Effector memory CD8-positive, alpha-beta T cell (primary cell): ENCODE data around the gene SYCN.
A peak's percentile ranks its signal among the peaks of the same experiment; 100 is the strongest.
"Not testable (repeated sequence)": the region's sequence is repeated elsewhere in the genome, so short reads cannot be mapped to it uniquely, and the experiment has no call there.

Experiments used
- ATAC-seq: fragments of 150-1000 bp; cut with Tn5 transposase; replicated peaks from 2 replicates; pipeline ENCODE4 v1.10.0; 2021; ENCODE audit warnings: mild to moderate bottlenecking, moderate library complexity
- DNase-seq, 3 experiments: peaks; one replicate each; pipeline ENCODE4 v3.0.0; 2021
- H3K27ac Mint-ChIP-seq, 2 donors: one replicate each; pipeline ENCODE4 v1.8.0; 2022; ENCODE audit warnings: mild to moderate bottlenecking in 2 of 2, mixed read lengths in 2 of 2, moderate library complexity in 2 of 2
- H3K27me3 Mint-ChIP-seq, 2 donors: one replicate each; pipeline ENCODE4 v1.8.0; 2022; ENCODE audit warnings: mixed read lengths in 2 of 2
- H3K36me3 Mint-ChIP-seq: one replicate; pipeline ENCODE4 v1.8.0; 2022; ENCODE audit warnings: mild to moderate bottlenecking, moderate library complexity, mixed read lengths; ENCODE audit not compliant: insufficient read depth
- H3K4me1 Mint-ChIP-seq, 2 donors: one replicate each; pipeline ENCODE4 v1.8.0; 2022; ENCODE audit warnings: low read depth in 2 of 2, mixed read lengths in 2 of 2
- H3K4me3 Mint-ChIP-seq, 2 donors: one replicate each; pipeline ENCODE4 v1.8.0; 2022; ENCODE audit warnings: mild to moderate bottlenecking in 2 of 2, mixed read lengths in 2 of 2, moderate library complexity in 2 of 2
- H3K9me3 Mint-ChIP-seq, 2 donors: one replicate each; pipeline ENCODE4 v1.8.0; 2022; ENCODE audit warnings: mixed read lengths in 2 of 2
- total RNA-seq, 9 experiments: gene quantifications; one replicate each; lab custom pipeline; 2026; lab: John Stamatoyannopoulos, UW

Gene SYCN, protein sequence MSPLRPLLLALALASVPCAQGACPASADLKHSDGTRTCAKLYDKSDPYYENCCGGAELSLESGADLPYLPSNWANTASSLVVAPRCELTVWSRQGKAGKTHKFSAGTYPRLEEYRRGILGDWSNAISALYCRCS
- total RNA-seq = 0 reads per million in 9 experiments

DNA sequence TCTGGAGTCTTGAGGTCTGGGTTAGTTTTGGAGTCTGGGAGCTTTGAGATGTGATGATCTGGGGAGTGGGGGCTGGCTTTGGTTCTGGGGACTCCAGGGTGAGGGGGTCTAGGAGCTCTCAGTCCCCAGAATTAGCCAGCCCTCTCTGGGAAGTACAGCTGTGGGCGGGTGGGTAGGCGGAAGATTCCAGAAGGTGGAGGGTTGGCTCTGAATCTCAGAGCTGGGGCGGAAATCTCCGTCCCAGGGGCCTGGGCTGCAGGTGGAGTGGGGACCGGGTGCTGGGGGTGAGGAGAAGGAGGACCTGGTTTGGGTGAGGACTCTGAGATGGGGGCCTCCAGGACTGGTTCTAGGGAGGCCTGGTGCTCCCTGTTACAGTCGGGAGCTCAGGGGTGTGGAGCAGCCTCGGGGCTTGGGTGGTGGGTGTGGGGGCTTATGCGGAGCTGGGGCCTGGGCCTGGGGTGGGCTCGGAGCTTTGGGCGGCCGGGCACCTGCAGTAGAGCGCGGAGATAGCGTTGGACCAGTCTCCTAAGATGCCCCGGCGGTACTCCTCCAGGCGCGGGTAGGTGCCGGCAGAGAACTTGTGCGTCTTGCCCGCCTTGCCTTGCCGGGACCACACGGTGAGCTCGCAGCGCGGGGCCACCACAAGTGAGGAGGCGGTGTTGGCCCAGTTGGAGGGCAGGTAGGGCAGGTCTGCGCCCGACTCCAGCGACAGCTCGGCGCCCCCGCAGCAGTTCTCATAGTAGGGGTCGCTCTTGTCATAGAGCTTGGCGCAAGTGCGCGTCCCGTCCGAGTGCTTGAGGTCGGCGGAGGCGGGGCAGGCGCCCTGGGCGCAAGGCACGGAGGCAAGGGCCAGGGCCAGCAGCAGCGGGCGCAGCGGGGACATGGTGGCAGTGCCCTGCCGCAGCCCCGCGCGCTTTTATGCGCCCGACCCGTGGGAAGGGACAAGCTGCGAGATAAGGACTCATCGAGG, at the start of gene SYCN:
TSS of gene SYCN (minus strand) at position 892 of the 970 bp plus-strand sequence. CDS start at position 883, 9 bp downstream.
- ATAC-seq (no peak), DNase-seq (no peak)
- Mint-ChIP-seq H3K36me3 (peaks cover 5% of the 10 kb centered on the region), H3K4me1 (no peaks in the 10 kb centered on the region), H3K27me3 (peaks cover 57 to 80% of the 10 kb centered on the region in 2 donors), H3K9me3 (no peaks in the 10 kb centered on the region), H3K4me3 (no peak within 1 kb of the TSS), H3K27ac (no peak within 1 kb of the TSS)

- DNase-seq (no peak), ATAC-seq (no peak)
- Mint-ChIP-seq H3K9me3 (no peaks in the 10 kb centered on the region), H3K27me3 (peaks cover 0 to 37% of the 10 kb centered on the region in 2 donors), H3K4me3 (no peak overlapping the region), H3K27ac (no peak overlapping the region), H3K36me3 (peaks cover 2% of the 10 kb centered on the region), H3K4me1 (peaks cover 5 to 6% of the 10 kb centered on the region in 2 donors)
These were observed 49.5 kb upstream of the SYCN start for GRCh38 chr19:39253374-39254149.

GRCh38 chr19:39252458-39252857, 48.4 kb upstream of the SYCN start:
- peaks cover 0 to 5% of the 10 kb centered on the region in 2 donors for H3K4me1 Mint-ChIP-seq
- H3K27me3 Mint-ChIP-seq = peaks cover 0 to 46% of the 10 kb centered on the region in 2 donors
- ATAC-seq (no peak), DNase-seq (no peak)
- peak overlapping the region in 1 of 2 donors; percentile 74 for H3K27ac Mint-ChIP-seq
- H3K36me3 Mint-ChIP-seq = no peaks in the 10 kb centered on the region
- H3K4me3 Mint-ChIP-seq = no peak overlapping the region
- no peaks in the 10 kb centered on the region for H3K9me3 Mint-ChIP-seq

DNA sequence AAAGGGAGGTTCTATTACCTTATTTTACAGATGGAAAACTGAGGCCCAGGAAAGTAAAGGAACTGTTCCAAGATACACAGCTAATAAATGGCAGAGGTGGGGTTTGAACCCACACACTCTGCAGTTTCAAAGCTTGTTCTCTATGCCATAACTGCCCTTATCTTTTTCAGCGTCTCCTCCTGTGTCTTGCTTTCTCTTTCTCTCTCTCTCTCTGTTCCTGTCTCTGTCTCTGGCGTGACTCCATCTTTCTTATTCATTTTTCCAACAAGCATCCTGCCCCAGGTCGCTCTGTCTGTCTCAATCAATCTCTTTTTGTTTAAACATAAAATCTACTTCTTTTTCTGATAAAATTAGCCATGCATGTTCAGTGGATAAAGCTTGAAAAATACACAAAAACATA, 47.8 kb upstream of the SYCN start:
- no peak overlapping the region for H3K4me3 Mint-ChIP-seq

DNA sequence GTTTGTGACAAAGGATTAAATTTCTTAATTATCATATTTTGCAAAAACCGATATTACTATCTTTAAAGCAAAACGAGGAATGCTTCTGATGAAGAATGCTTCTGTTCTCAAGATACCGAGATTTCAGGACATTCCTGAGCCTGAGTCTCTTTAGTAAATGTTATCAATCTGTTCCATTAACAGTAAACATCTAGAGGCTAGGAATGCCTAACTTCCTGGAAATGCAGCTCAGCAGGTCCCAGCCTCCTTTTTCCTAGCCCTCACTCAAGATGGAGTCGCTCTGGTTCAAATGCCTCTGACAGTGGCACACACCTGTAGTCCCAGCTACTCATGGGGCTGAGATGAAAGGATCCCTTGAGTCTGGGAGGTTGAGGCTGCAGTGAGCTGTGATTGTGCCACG, 47.0 kb upstream of the SYCN start:
- ATAC-seq (no peak), DNase-seq (no peak)
- peaks cover 0 to 36% of the 10 kb centered on the region in 2 donors for H3K27me3 Mint-ChIP-seq
- no peaks in the 10 kb centered on the region for H3K9me3 Mint-ChIP-seq
- no peaks in the 10 kb centered on the region for H3K36me3 Mint-ChIP-seq
- peaks cover 0 to 7% of the 10 kb centered on the region in 2 donors for H3K4me1 Mint-ChIP-seq
- no peak overlapping the region for H3K4me3 Mint-ChIP-seq
- peak overlapping the region in 1 of 2 donors; percentile 26 for H3K27ac Mint-ChIP-seq

More for the DNA sequence above, 47.8 kb upstream of the SYCN start:
- Mint-ChIP-seq H3K27me3 (peaks cover 0 to 41% of the 10 kb centered on the region in 2 donors), H3K9me3 (no peaks in the 10 kb centered on the region), H3K4me1 (peaks cover 0 to 7% of the 10 kb centered on the region in 2 donors), H3K27ac (no peak overlapping the region), H3K36me3 (no peaks in the 10 kb centered on the region)
- DNase-seq (no peak), ATAC-seq (no peak)

- Mint-ChIP-seq H3K36me3 (no peaks in the 10 kb centered on the region), H3K9me3 (no peaks in the 10 kb centered on the region), H3K27me3 (peaks cover 0 to 29% of the 10 kb centered on the region in 2 donors), H3K27ac (no peak within 1 kb of the TSS), H3K4me3 (peak within 1 kb of the TSS in 1 of 2 donors; percentile 29), H3K4me1 (peaks cover 0 to 7% of the 10 kb centered on the region in 2 donors)
- no peak for DNase-seq
- no peak for ATAC-seq
These were observed 44.7 kb upstream of the SYCN start, which contains the start of gene IFNL4 for GRCh38 chr19:39248806-39249205. IFNL4 (minus strand) TSS chr19:39248856.

- no peaks in the 10 kb centered on the region for H3K9me3 Mint-ChIP-seq
- peak overlapping the region in 1 of 2 donors; percentile 10 for H3K4me3 Mint-ChIP-seq
- H3K36me3 Mint-ChIP-seq = no peaks in the 10 kb centered on the region
- H3K27me3 Mint-ChIP-seq = peaks cover 0 to 33% of the 10 kb centered on the region in 2 donors
- peaks cover 0 to 7% of the 10 kb centered on the region in 2 donors for H3K4me1 Mint-ChIP-seq
- H3K27ac Mint-ChIP-seq = no peak overlapping the region
- ATAC-seq = peak; percentile 63
- no peak for DNase-seq
These were observed 43.9 kb upstream of the SYCN start for GRCh38 chr19:39247701-39248664.

GRCh38 chr19:39246951-39247669, 43.0 kb upstream of the SYCN start:
- H3K4me3 Mint-ChIP-seq = peak overlapping the region in 1 of 2 donors; percentile 62
- H3K9me3 Mint-ChIP-seq = no peaks in the 10 kb centered on the region
- H3K4me1 Mint-ChIP-seq = peaks cover 0 to 6% of the 10 kb centered on the region in 2 donors
- ATAC-seq (peak; percentile 61), DNase-seq (no peak)
- H3K27ac Mint-ChIP-seq = no peak overlapping the region
- H3K36me3 Mint-ChIP-seq = no peaks in the 10 kb centered on the region
- peaks cover 0 to 33% of the 10 kb centered on the region in 2 donors for H3K27me3 Mint-ChIP-seq

GRCh38 chr19:39245166-39245565, 41.1 kb upstream of the SYCN start:
- not testable (repeated sequence) for DNase-seq, H3K4me1 Mint-ChIP-seq, H3K36me3 Mint-ChIP-seq, H3K4me3 Mint-ChIP-seq, H3K27ac Mint-ChIP-seq, H3K9me3 Mint-ChIP-seq
- ATAC-seq = peak; percentile 65
- peaks cover 0 to 33% of the 10 kb centered on the region in 2 donors for H3K27me3 Mint-ChIP-seq

GRCh38 chr19:39244410-39245100, 40.5 kb upstream of the SYCN start, which contains the start of gene IFNL3:
IFNL3 (minus strand) TSS chr19:39245006; CDS start chr19:39244967, 39 bp downstream.
- H3K36me3 Mint-ChIP-seq, H3K9me3 Mint-ChIP-seq, H3K4me1 Mint-ChIP-seq, DNase-seq, H3K4me3 Mint-ChIP-seq, H3K27ac Mint-ChIP-seq, ATAC-seq: not testable (repeated sequence)
- peaks cover 0 to 33% of the 10 kb centered on the region in 2 donors for H3K27me3 Mint-ChIP-seq

GRCh38 chr19:39243741-39244140, 39.7 kb upstream of the SYCN start:
- not testable (repeated sequence) for H3K36me3 Mint-ChIP-seq, H3K27ac Mint-ChIP-seq, ATAC-seq, H3K9me3 Mint-ChIP-seq, H3K4me1 Mint-ChIP-seq, DNase-seq, H3K4me3 Mint-ChIP-seq
- H3K27me3 Mint-ChIP-seq = peaks cover 0 to 25% of the 10 kb centered on the region in 2 donors
